HG03432 (cell line): Measurements from ENCODE around the gene LINGO1.

Experiments
- ATAC-seq: cut with Tn5 transposase; IDR thresholded peaks from one replicate; pipeline ENCODE4 v1.9.1; 2021; ENCODE audit warnings: mild to moderate bottlenecking, moderate library complexity; ENCODE audit not compliant: unreplicated experiment

Gene LINGO1

DNA sequence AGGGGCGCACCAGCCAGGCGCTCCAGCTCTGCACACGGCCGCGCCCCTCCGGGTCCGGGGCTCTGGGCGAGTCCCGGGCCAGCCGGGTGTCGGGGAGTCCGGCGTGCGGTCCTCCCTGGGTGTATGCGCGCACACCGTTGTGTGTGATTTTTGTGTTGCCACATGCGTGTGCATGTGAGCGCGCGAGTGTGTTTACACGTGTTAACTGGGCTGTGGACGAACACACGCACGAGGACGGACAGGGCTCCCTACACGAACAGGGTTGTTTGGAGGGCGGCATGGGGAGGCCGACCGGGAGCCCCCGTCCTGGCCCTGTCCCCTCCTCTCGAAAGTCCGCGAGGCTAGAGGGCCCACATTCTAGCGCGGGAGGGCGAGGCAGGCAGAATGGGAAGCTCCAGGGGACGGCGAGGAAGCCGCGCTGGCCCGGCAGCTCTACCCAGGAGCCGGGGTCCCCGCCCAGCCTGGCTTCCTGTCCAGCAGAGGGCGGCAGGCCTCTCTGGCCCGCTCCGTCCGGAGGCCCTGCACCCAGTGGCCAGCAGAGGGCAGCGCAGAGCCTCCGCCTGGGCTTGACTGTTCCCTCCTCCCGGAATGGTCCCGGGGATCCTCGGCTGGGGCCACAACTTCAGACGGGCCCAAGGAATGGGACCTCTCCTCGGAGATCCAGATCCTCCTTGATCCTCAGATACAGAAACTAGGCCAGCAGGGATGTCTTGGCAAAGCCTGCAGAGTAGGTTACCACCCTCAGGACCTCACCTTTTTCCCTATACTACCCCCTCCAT is 611 bp upstream of the LINGO1 start:
- peak; percentile 78 for ATAC-seq

DNA sequence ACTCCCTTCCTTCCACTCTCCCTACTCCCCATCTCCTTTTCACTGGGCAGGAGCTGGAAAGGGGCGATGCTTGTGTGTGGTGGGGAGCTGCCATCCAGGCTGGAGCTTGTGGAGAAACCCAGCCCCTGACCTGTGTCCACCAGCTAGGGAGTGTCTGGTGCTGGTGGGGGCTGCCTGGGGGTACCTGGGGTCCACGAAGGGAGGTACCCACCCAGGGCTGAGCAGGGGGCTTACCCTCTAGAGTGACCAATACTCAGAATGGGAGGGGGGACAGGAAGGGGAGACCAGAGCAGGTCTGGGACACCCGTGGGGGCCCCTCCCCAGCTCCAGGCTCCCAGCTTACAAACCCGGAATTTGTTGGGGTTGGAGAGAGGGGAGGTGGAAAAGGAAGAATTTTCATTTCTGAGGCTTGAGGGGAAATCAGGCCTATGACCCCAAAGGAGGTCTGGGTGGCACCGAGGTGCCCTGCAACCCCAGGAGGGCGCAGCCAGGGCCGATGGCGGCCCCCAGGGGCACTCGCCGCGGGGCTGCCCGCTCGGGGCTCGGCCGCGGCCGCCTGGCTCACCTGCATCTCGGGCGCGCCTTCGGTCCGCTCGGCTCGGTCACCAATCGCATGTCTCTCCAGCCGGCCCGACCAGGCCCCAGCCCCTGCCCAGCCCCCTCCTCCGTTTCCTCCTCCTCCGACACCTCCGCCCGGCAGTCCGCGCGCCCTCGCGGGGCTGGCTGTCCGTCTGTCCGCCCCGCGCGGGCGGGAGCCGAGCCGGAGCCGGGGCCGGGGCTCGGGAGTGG is 773 bp downstream of the LINGO1 start:
- no peak for ATAC-seq

GRCh38 chr15:77630956-77631744 is 1.6 kb downstream of the LINGO1 start:
- no peak for ATAC-seq

GRCh38 chr15:77630056-77630455 is 2.7 kb downstream of the LINGO1 start:
- ATAC-seq, result no peak

GRCh38 chr15:77629070-77630030 is 3.4 kb downstream of the LINGO1 start:
- no peak for ATAC-seq

- ATAC-seq, result no peak
Measured at GRCh38 chr15:77628010-77628409, 4.7 kb downstream of the LINGO1 start.

GRCh38 chr15:77627581-77627980 is 5.1 kb downstream of the LINGO1 start:
- no peak for ATAC-seq

- ATAC-seq, result no peak
Measured at GRCh38 chr15:77627067-77627466, 5.6 kb downstream of the LINGO1 start.

DNA sequence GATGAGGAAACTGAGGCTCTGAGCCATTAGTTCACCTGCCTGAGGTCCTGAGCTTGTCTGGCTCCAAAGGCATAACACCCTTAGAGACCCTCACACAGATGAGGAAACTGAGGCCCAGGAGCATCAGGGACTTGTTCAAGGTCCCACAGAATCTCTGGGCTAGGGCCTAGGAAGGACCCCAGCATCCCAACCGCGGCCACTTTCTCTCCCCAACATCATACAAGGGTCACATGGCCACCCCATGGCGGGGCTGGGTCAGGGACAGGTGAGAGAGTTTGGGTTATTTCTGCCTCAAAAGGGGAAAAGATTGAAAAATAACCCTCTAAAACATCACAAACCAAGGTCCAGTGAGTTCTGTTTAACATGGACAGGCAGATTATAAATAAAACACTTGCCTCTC is 6.7 kb downstream of the LINGO1 start:
- ATAC-seq, result no peak

- ATAC-seq, result no peak
Measured at GRCh38 chr15:77625376-77625775, 7.3 kb downstream of the LINGO1 start.

DNA sequence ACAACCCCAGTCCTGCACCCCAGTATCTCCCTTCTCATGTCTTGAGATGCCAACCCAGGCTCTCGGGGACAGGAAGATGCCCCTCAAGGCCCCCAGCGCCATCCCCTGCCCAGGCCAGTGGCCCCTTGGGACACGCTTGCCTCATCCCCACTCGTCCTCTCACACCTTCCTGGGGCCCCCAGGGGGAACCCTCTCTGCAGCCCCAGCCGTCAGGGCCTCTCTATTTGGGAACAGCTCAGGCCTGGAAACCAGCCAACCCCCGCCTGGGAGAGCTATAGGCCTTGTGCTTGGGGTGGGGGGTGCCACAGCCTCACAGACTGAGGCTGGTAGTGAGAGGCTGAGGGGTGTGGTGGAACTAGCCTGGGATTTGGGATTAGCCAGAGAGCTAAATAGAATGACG is 7.8 kb downstream of the LINGO1 start:
- ATAC-seq, result no peak

GRCh38 chr15:77623755-77624524 is 8.8 kb downstream of the LINGO1 start:
- ATAC-seq, result no peak

- no peak for ATAC-seq
Measured at GRCh38 chr15:77622934-77623754, 9.6 kb downstream of the LINGO1 start.

DNA sequence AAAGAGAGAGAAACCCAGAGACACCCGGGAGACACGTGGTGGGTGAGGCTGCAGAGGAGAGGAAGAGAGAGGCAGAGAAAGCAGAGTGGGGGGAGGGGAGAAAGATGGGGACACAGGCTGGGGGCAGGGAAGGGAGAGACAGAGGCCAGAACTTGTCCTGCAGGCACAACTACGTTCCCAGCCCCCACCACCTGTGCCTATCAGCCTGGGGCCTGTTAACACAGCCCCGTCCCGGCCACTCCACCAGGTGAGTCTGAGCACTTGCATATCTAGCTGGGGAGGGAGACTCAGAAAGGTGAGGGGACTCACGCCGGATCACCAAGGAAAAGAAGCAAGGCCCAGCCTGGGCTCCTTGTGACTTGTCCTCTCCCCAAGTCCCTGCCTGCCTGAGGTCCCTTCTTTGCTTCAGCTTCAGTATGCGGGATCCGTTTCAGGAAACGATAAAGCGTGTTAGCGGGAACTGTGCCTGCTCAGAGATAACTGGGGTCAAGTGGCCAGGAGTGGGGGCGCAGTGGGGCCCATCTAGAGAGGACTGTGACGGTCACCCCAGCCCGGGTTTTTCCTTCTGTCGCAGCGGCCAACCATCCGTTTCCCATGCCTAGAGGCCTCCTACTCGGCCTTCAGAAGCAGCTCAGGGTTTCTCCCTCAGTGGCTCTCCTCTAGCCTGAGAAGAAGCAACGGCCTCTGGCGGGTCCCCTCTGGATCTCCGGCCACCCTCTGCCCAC is 10.3 kb downstream of the LINGO1 start:
- no peak for ATAC-seq

DNA sequence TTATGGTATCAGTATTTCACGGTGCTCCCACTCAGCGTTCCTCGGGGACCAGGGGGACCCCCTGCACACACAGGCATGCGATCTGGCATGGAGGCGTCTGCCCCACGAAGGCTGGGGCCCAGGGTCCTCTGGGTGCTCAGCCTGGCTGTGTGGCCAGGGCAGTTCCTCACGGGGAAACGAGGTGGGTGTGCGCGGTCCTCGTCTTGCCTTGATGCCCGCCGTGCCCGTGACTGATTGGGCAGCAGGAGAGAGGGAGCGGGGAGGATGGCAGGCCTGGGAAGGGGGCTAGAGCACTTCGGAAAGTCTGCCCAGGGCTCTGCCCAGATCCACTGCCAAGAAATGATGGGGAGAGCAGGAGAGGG is 10.9 kb downstream of the LINGO1 start:
- ATAC-seq, result no peak

DNA sequence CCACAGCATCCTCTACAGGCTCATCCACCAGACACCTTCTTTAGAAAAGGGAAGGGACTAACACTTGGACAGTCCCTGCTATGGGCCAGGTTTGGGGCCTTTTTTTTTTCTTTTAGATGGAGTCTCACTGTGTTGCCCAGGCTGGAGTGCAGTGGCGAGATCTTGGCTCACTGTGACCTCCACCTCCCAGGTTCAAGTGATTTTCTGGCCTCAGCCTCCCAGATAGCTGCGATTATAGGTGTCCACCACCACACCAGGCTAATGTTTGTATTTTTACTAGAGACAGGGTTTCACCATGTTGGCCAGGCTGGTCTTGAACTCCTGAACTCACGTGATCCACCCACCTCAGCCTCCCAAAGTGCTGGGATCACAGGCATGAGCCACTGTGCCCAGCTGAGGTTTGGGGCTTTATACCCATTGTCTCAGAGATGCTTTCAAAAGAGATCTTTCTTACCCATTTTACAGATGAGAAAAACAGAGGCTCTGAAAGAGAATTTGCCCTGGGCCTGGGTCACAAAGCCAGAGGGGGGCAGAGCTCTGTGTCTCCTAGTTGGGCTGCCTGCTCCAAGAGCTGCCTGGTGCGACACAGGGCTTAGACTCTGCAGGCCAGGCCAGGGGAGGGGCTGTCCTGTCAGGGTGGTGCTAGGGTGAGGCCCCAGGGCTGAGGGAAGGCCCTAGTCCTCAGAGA is 11.6 kb downstream of the LINGO1 start:
- no peak for ATAC-seq

GRCh38 chr15:77620297-77620696 is 12.4 kb downstream of the LINGO1 start:
- ATAC-seq, result no peak

DNA sequence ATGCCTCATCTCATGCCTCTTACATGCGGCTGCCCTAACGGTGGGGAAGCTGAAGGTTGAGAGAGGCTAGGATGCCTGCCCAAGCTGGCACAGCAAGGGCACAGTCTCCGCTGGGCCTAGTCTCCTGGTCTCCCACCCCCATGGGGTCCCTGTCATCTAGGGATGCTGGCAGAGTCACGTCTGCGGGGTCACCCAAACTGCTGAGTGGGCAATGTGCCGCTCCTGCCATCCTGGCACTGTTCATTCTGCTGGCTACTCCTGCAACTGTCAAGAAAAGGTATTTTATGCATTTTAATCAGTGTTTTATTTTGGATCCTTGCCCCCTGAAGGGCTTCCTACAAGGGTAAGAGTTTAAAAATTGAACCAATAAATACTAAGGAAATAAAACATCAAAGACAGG is 12.8 kb downstream of the LINGO1 start:
- ATAC-seq, result no peak
